IMR-90 (cell line): ENCODE data around the gene SPATA3. TPM values are rescaled to one million over a fixed set of nuclear protein-coding genes. Genes with fewer than 3 reads are reported as not detected.

ENCODE experiments used
- ATAC-seq: fragments of 200-7000 bp; cut with Tn5 transposase; 2 replicates; pipeline ENCODE4 v1.9.1; 2020; ENCODE audit warnings: low read depth, mild to moderate bottlenecking, moderate library complexity
- BruUV-seq: library from RNA; stranded (reverse); fragments of 400-500 nt; replicated peaks from 2 replicates; lab custom pipeline; 2021; lab: Mats Ljungman, UMichigan
- CTCF ChIA-PET: fragments of 300-600 bp; formaldehyde crosslinking; extraction: SDS; loops from one replicate; lab custom pipeline; 2021; ENCODE audit warnings: antibody characterized with exemption; lab: Yijun Ruan, JAX
- POLR2A ChIA-PET: fragments of 300-600 bp; sonication (Branson Sonifier 250); formaldehyde crosslinking; loops from one replicate; lab custom pipeline; 2022; ENCODE audit warnings: antibody characterized with exemption; ENCODE audit not compliant: unreplicated experiment; lab: Charles Lee
- DNase-seq: peaks from one replicate; pipeline ENCODE4 v3.0.0; 2013
- H2AFZ ChIP-seq: replicated peaks from 2 replicates; pipeline ENCODE3; 2013; ENCODE audit warnings: low read length, mild to moderate bottlenecking; ENCODE audit not compliant: poor library complexity
- H2AK5ac ChIP-seq: 2 replicates; pipeline ENCODE4 v1.6.1; 2013; ENCODE audit warnings: low read depth, low read length, inconsistent platforms
- H2AK9ac ChIP-seq: replicated peaks from 2 replicates; pipeline ENCODE3; 2013; ENCODE audit warnings: mild to moderate bottlenecking, low read depth, low read length, moderate library complexity; ENCODE audit not compliant: poor library complexity
- H2BK120ac ChIP-seq: 2 replicates; pipeline ENCODE4 v1.6.1; 2013; ENCODE audit warnings: low read depth, low read length, inconsistent platforms
- H2BK15ac ChIP-seq: 3 replicates; pipeline ENCODE4 v1.6.1; 2013; ENCODE audit warnings: low read depth, low read length, inconsistent platforms
- H2BK20ac ChIP-seq: 2 replicates; pipeline ENCODE4 v1.6.1; 2013; ENCODE audit warnings: low read depth, mild to moderate bottlenecking, inconsistent platforms, low read length, moderate library complexity
- H2BK5ac ChIP-seq: 2 replicates; pipeline ENCODE4 v1.6.1; 2013; ENCODE audit warnings: mild to moderate bottlenecking, low read depth, low read length, inconsistent platforms; ENCODE audit not compliant: poor library complexity, severe bottlenecking
- H3K14ac ChIP-seq: replicated peaks from 2 replicates; pipeline ENCODE4 v1.6.1; 2013; ENCODE audit warnings: low read depth, low read length, inconsistent platforms
- H3K18ac ChIP-seq: 2 replicates; pipeline ENCODE4 v1.6.1; 2013; ENCODE audit warnings: low read depth, low read length, control low read depth
- H3K23ac ChIP-seq: 2 replicates; pipeline ENCODE4 v1.6.1; 2013; ENCODE audit warnings: low read depth, low read length, inconsistent platforms
- H3K27ac ChIP-seq: 2 replicates; pipeline ENCODE4 v1.5.1; 2013; ENCODE audit warnings: mild to moderate bottlenecking, control low read depth, low read length; ENCODE audit not compliant: insufficient read depth
- H3K27me3 ChIP-seq: 2 replicates; pipeline ENCODE4 v1.6.1; 2013; ENCODE audit warnings: low read length; ENCODE audit not compliant: control insufficient read depth, insufficient read depth
- H3K36me3 ChIP-seq: 2 replicates; pipeline ENCODE4 v1.6.1; 2013; ENCODE audit warnings: low read length, mixed read lengths; ENCODE audit not compliant: control insufficient read depth, insufficient read depth
- H3K4ac ChIP-seq: 2 replicates; pipeline ENCODE4 v1.6.1; 2013; ENCODE audit warnings: low read depth, low read length, inconsistent platforms
- H3K4me1 ChIP-seq: 2 replicates; pipeline ENCODE4 v1.6.1; 2013; ENCODE audit warnings: low read length, mixed read lengths; ENCODE audit not compliant: control insufficient read depth, insufficient read depth
- H3K4me2 ChIP-seq: 2 replicates; pipeline ENCODE4 v1.6.1; 2013; ENCODE audit warnings: low read depth, mild to moderate bottlenecking, control low read depth, low read length, moderate library complexity
- H3K4me3 ChIP-seq: 2 replicates; pipeline ENCODE4 v1.5.1; 2013; ENCODE audit warnings: low read depth, mild to moderate bottlenecking, control low read depth, low read length, moderate library complexity; ENCODE audit not compliant: insufficient read depth
- H3K56ac ChIP-seq: 2 replicates; pipeline ENCODE4 v1.6.1; 2013; ENCODE audit warnings: low read length, inconsistent platforms; ENCODE audit not compliant: insufficient read depth; ENCODE audit errors: extremely low read depth
- H3K79me1 ChIP-seq, 2 experiments: 2 replicates each; pipeline ENCODE4 v1.6.1; 2013; ENCODE audit warnings: low read length in 2 of 2, inconsistent platforms in 1 of 2, low read depth in 1 of 2
- H3K9ac ChIP-seq: 2 replicates; pipeline ENCODE4 v1.6.1; 2013; ENCODE audit warnings: low read depth, low read length, control low read depth
- H3K9me1 ChIP-seq: 2 replicates; pipeline ENCODE4 v1.6.1; 2013; ENCODE audit warnings: low read length, inconsistent platforms; ENCODE audit not compliant: insufficient read depth
- H3K9me3 ChIP-seq: 2 replicates; pipeline ENCODE4 v1.6.1; 2013; ENCODE audit warnings: low read length; ENCODE audit not compliant: control insufficient read depth, insufficient read depth
- H4K20me1 ChIP-seq: 2 replicates; pipeline ENCODE4 v1.6.1; 2013; ENCODE audit warnings: low read length, inconsistent platforms; ENCODE audit not compliant: insufficient read depth
- H4K5ac ChIP-seq: 2 replicates; pipeline ENCODE4 v1.6.1; 2013; ENCODE audit warnings: mild to moderate bottlenecking, low read depth, low read length, control low read depth
- H4K8ac ChIP-seq, 2 experiments: 2 replicates each; pipeline ENCODE4 v1.6.1; 2013; ENCODE audit warnings: low read depth in 2 of 2, low read length in 2 of 2, control low read depth in 1 of 2, inconsistent platforms in 1 of 2
- H4K91ac ChIP-seq: 2 replicates; pipeline ENCODE4 v1.6.1; 2013; ENCODE audit warnings: low read depth, low read length, inconsistent platforms; ENCODE audit not compliant: insufficient read depth
- BHLHE40 ChIP-seq: fragments of 150-350 bp; IDR thresholded peaks from 2 replicates; pipeline ENCODE4 v1.6.1; 2016; ENCODE audit warnings: mild to moderate bottlenecking, low read depth, low read length
- CEBPB ChIP-seq: IDR thresholded peaks from 2 replicates; pipeline ENCODE4 v1.6.1; 2012; ENCODE audit warnings: low read depth, low read length, improper control_type of control experiment
- CHD1 ChIP-seq: IDR thresholded peaks from 2 replicates; pipeline ENCODE4 v1.6.1; 2012; ENCODE audit warnings: low read depth, low read length, improper control_type of control experiment
- MAZ ChIP-seq: IDR thresholded peaks from 2 replicates; pipeline ENCODE4 v1.6.1; 2012; ENCODE audit warnings: low read depth, mild to moderate bottlenecking, low read length, improper control_type of control experiment, moderate library complexity, borderline replicate concordance
- MXI1 ChIP-seq: IDR thresholded peaks from 2 replicates; pipeline ENCODE4 v1.6.1; 2012; ENCODE audit warnings: low read depth, mild to moderate bottlenecking, low read length, moderate library complexity, borderline replicate concordance
- POLR2A ChIP-seq: IDR thresholded peaks from 2 replicates; pipeline ENCODE4 v1.6.1; 2012; ENCODE audit warnings: mild to moderate bottlenecking, low read depth, low read length
- RAD21 ChIP-seq: IDR thresholded peaks from 2 replicates; pipeline ENCODE4 v1.6.1; 2012; ENCODE audit warnings: low read length, improper control_type of control experiment
- RCOR1 ChIP-seq: IDR thresholded peaks from 2 replicates; pipeline ENCODE4 v1.6.1; 2012; ENCODE audit warnings: mild to moderate bottlenecking, low read length, improper control_type of control experiment; ENCODE audit not compliant: insufficient replicate concordance
- SMC3 ChIP-seq: fragments of 150-350 bp; IDR thresholded peaks from 2 replicates; pipeline ENCODE4 v1.6.1; 2016; ENCODE audit warnings: low read depth, mild to moderate bottlenecking, antibody characterized with exemption, low read length, moderate library complexity
- WGBS, 2 experiments: methylation state at CpG; one replicate each; pipeline versions ENCODE4 v1.1.5 to v1.1.7; 2013; ENCODE audit warnings: missing lambda C conversion rate in 2 of 2; ENCODE audit not compliant: insufficient read length in 1 of 2; ENCODE audit errors: extremely low coverage in 2 of 2; 5-methylcytosine and 5-hydroxymethylcytosine counted together
- dilution Hi-C: fragments of 300-500 bp; cut with HindIII; formaldehyde crosslinking; loops from one replicate; pipeline ENCODE4 v1.14.3; 2018; ENCODE audit warnings: low sequenced_read_pairs; ENCODE audit not compliant: unreplicated experiment
- in situ Hi-C: fragments of 300-500 bp; cut with MboI; formaldehyde crosslinking; loops from 3 replicates; pipeline ENCODE4 v1.14.3; 2019; ENCODE audit warnings: low sequenced_read_pairs, inconsistent platforms, mixed read lengths
- intact Hi-C: fragments of 100-400 bp; cut with micrococcal nuclease; formaldehyde crosslinking; loops from 2 replicates; pipeline ENCODE4 v1.10.0; 2022
- polyA plus RNA-seq, 3 experiments: library from polyadenylated mRNA; depleted of rRNA; stranded (reverse); fragments of >200 nt; gene quantifications; 2 replicates each; pipeline ENCODE4 v1.2.3, GENCODE V29; 2012; ENCODE audit warnings: low replicate concordance in 1 of 3
- total RNA-seq: library from RNA; depleted of rRNA; stranded (reverse); fragments of >200 nt; gene quantifications from 2 replicates; pipeline ENCODE4 v1.2.3, GENCODE V29; 2012

The SPATA3 gene
- total and polyA plus RNA-seq, 2 of the 4 experiments (the other 2 are of a cell fraction) = not detected

DNA sequence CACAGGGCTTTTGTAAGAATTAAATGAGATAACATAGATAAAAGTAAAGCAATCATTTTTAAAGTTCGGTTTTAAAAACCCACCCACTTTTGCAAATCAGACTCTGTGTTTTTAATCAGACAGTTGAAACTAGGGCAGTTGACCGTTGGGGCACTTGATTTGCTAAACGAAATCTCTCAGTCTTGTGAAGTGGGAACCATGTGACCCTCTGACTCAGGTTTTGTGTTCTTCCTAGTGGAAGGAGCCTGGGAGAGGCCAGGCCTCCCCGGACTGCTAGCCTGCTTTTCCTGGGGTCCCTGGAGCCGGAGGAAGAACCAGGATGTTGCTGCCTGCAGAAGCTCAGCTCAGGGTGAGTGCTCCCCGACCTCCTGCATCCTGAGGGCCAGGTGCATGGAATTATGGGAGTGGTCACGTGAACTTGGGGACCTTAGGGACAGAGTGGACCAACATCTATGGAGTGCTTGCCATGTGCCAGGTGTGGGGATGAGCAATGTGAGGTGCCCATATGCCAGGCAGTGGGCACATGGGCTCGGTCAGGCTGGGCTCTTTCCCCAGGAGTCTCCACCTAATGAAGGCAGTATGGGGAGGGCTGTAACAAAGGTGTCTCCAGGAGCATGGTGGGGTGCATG is 45.3 kb downstream of the SPATA3 start:
- Histone ChIP-seq H3K4me1 (no peaks in the 10 kb centered on the region), H2BK120ac (no peak overlapping the region), H3K27me3 (peaks cover 58% of the 10 kb centered on the region), H3K4ac (no peak overlapping the region), H3K4me3 (no peak overlapping the region), H3K9ac (no peak overlapping the region), H4K91ac (no peak overlapping the region), H2BK5ac (no peak overlapping the region), H2BK20ac (no peak overlapping the region), H3K18ac (no peak overlapping the region), H3K79me1 (no peaks in the 10 kb centered on the region), H4K8ac (no peak overlapping the region), H2AFZ (no peak overlapping the region), H2AK5ac (no peak overlapping the region), H3K27ac (no peak overlapping the region), H3K23ac (no peak overlapping the region), H4K20me1 (no peaks in the 10 kb centered on the region), H3K9me3 (peaks cover 3% of the 10 kb centered on the region; the same call in 1 of the 2 replicates), H3K14ac (no peak overlapping the region), H3K36me3 (no peaks in the 10 kb centered on the region), H3K9me1 (no peaks in the 10 kb centered on the region; the same call in 1 of the 2 replicates), H2AK9ac (no peak overlapping the region), H2BK15ac (no peak overlapping the region), H3K4me2 (no peak overlapping the region), H4K5ac (no peak overlapping the region), H3K56ac (no peak overlapping the region)
- intact Hi-C loops = no loop called here
- BruUV-seq = no TSS peak
- TF ChIP-seq MAZ (no peak), RCOR1 (no peak), RAD21 (no peak), CEBPB (no peak), BHLHE40 (no peak), CHD1 (no peak), MXI1 (no peak), POLR2A (no peak), SMC3 (no peak)
- 40% methylated on average over 3 of the region's 8 CpGs; no CpG with 5 or more reads in 1 of the 2 experiments for WGBS, 2 experiments
- no peak for ATAC-seq
- dilution Hi-C loops = no loop called here
- CTCF ChIA-PET = no interaction called here
- no peak for DNase-seq
- in situ Hi-C loops = no loop called here
- POLR2A ChIA-PET = no interaction called here
